Esophagus muscularis mucosa (tissue), 2 donors: ENCODE results near the gene AOX1.
"Not testable (repeated sequence)": the region's sequence is repeated elsewhere in the genome, so short reads cannot be mapped to it uniquely, and the experiment has no call there.

Experiments
- POLR2A ChIP-seq: fragments of 450-650 bp; IDR thresholded peaks from one replicate; pipeline ENCODE4 v1.6.1; 2017; ENCODE audit warnings: antibody characterized with exemption, moderate library complexity, mild to moderate bottlenecking, low read depth
- POLR2AphosphoS5 ChIP-seq, 2 donors: sonication (generic); formaldehyde crosslinking; IDR thresholded peaks; one replicate each; pipeline ENCODE4 v1.6.1; 2017; ENCODE audit warnings: antibody characterized with exemption in 2 of 2

GRCh38 chr2:200715014-200715413 is 129.2 kb downstream of the AOX1 start:
- TF ChIP-seq POLR2A; POLR2AphosphoS5 (IDR thresholded peaks at IDR 0.05): not testable (repeated sequence)
